Activated T-cell treated with anti-CD3 and anti-CD28 coated beads, Interleukin-2, amount 50 U/mL, for 4 hours (primary cell): Measurements from ENCODE around the gene LAMC1. TPM values are rescaled to one million over a fixed set of nuclear protein-coding genes. Genes with fewer than 3 reads are reported as not detected.
"Not testable (repeated sequence)": the region's sequence is repeated elsewhere in the genome, so short reads cannot be mapped to it uniquely, and the experiment has no call there.

ENCODE experiments used
- ATAC-seq, 2 donors: fragments of 200-7000 bp; cut with Tn5 transposase; one replicate each; pipeline ENCODE4 v1.10.0; 2021
- DNase-seq: peaks from one replicate; pipeline ENCODE4 v3.0.0-alpha.2; 2020
- H3K27me3 Mint-ChIP-seq: one replicate; pipeline ENCODE4 v1.8.0; 2021; ENCODE audit warnings: low read depth, mixed read lengths
- H3K36me3 Mint-ChIP-seq: one replicate; pipeline ENCODE4 v1.8.0; 2022; ENCODE audit warnings: mixed read lengths; ENCODE audit not compliant: insufficient read depth
- H3K4me1 Mint-ChIP-seq: one replicate; pipeline ENCODE4 v1.8.0; 2021; ENCODE audit warnings: low read depth, mixed read lengths
- H3K4me3 Mint-ChIP-seq: one replicate; pipeline ENCODE4 v1.8.0; 2021; ENCODE audit warnings: mild to moderate bottlenecking, moderate library complexity, mixed read lengths
- H3K9me3 Mint-ChIP-seq: one replicate; pipeline ENCODE4 v1.8.0; 2021; ENCODE audit warnings: mixed read lengths
- total RNA-seq, 3 donors: library from RNA; stranded (reverse); gene quantifications; one replicate each; pipeline ENCODE4 v1.2.1, GENCODE V29; 2021

LAMC1 gene
- total RNA-seq, 3 donors from 2014 or later: 0.61 to 1.0 (median 0.84) TPM

DNA sequence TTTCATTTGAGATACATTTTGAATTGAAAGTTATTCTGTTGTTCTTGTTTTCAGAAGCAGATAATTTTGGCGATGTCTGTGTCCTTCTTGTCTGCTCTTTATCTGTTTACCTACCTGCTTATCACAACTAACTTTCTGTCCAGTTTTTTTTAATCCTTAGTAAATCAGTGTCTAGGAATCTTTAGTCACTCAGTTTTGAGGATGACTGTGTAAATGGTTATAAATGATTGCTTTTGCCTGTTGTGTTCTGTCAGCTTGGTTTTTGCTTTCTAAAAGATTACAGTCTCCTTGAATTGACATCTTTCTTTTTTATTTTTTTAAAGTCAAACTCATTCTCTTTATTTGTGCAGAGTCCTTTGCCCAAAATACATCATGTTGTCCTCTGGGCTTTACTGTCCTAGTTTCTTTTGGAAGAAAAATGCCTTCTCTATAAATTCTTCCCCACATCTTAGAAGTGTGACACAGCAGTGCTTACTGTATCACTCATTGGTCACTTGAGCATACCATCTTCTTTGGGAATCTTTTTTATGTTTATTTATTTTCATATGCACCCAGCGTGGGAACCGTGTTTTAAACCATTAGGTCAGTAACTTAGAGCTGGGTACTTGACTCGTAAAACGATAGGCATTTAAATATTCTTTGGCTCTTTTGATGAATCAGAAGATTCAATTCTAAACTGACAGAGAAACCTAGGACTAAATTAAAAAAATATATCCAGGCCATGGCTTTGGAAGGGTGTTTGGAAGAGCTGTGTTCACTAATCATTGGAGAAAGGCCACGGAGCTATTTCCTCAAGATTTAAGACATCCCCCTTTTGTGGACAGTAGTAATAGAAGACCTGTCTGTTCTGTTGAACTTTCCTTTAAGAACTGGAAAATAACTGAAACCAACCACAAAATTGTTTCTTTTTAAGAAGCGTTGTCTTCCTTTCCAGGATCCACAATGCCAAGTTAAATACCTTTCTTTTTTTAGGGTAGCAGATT lies 20.9 kb downstream of the LAMC1 start:
- Mint-ChIP-seq H3K4me1 (no peaks in the 10 kb centered on the region), H3K27me3 (peaks cover 39% of the 10 kb centered on the region), H3K9me3 (no peaks in the 10 kb centered on the region), H3K4me3 (no peak overlapping the region), H3K36me3 (no peaks in the 10 kb centered on the region)
- ATAC-seq (no peak), DNase-seq (no peak)

DNA sequence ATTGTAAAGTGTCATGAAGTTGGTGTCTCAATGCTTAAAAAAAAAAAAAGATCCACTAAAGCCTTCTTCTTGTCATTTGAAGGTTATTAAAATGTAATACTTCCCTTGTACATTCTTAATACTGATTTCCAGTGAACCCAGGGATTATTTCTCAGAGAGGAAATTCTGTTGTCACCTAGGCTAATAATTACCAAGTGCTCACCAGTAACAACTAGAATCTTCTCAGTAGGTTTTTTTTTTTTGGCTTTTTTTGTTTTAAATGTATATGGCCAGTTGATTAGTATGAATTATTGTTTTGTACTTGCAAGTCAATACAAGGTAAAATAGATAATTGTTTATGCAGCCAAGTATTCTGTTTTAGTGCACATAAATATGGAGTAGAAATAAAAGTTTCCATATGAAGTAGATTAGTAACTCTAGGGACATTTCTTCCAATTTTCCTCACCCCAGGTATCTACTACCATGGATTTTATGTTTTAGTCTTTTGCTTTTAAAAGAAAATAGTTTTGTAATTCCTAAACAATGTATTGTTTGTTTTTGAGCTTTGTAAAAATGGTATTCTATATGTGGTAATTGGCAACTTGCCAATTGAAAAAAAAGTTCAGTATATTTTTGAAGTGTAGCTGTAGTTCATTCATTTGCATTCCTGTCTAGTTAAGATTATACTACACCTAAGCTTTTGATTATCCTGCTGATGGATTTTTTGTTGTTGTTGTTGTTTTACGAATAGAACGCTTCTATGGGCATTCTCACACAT lies 21.9 kb downstream of the LAMC1 start:
- Mint-ChIP-seq H3K27me3 (peaks cover 34% of the 10 kb centered on the region), H3K36me3 (no peaks in the 10 kb centered on the region), H3K4me1 (peaks cover 2% of the 10 kb centered on the region), H3K4me3 (no peak overlapping the region), H3K9me3 (no peaks in the 10 kb centered on the region)
- no peak for ATAC-seq
- DNase-seq: no peak

GRCh38 chr1:183048087-183049085 lies 25.2 kb downstream of the LAMC1 start:
- H3K4me3 Mint-ChIP-seq: no peak overlapping the region
- ATAC-seq (no peak), DNase-seq (no peak)
- peaks cover 27% of the 10 kb centered on the region for H3K27me3 Mint-ChIP-seq
- H3K4me1 Mint-ChIP-seq: peaks cover 2% of the 10 kb centered on the region
- H3K9me3 Mint-ChIP-seq: no peaks in the 10 kb centered on the region
- no peaks in the 10 kb centered on the region for H3K36me3 Mint-ChIP-seq

GRCh38 chr1:183051546-183051945 lies 28.3 kb downstream of the LAMC1 start:
- Mint-ChIP-seq H3K4me3 (no peak overlapping the region), H3K36me3 (no peaks in the 10 kb centered on the region), H3K27me3 (peaks cover 29% of the 10 kb centered on the region), H3K4me1 (peaks cover 2% of the 10 kb centered on the region), H3K9me3 (no peaks in the 10 kb centered on the region)
- ATAC-seq (no peak), DNase-seq (no peak)

GRCh38 chr1:183052861-183053260 lies 29.6 kb downstream of the LAMC1 start:
- no peak overlapping the region for H3K4me3 Mint-ChIP-seq
- peaks cover 2% of the 10 kb centered on the region for H3K4me1 Mint-ChIP-seq
- no peaks in the 10 kb centered on the region for H3K9me3 Mint-ChIP-seq
- no peak for ATAC-seq
- H3K36me3 Mint-ChIP-seq: no peaks in the 10 kb centered on the region
- DNase-seq: no peak
- H3K27me3 Mint-ChIP-seq: peaks cover 25% of the 10 kb centered on the region

GRCh38 chr1:183058851-183059502 lies 35.8 kb downstream of the LAMC1 start:
- DNase-seq (no peak), ATAC-seq (no peak)
- H3K4me3 Mint-ChIP-seq: no peak overlapping the region
- H3K9me3 Mint-ChIP-seq: no peaks in the 10 kb centered on the region
- H3K36me3 Mint-ChIP-seq: no peaks in the 10 kb centered on the region
- H3K27me3 Mint-ChIP-seq: peaks cover 3% of the 10 kb centered on the region
- no peaks in the 10 kb centered on the region for H3K4me1 Mint-ChIP-seq

GRCh38 chr1:183061194-183061593 lies 38.0 kb downstream of the LAMC1 start:
- ATAC-seq (no peak), DNase-seq (no peak)
- no peak overlapping the region for H3K4me3 Mint-ChIP-seq
- H3K36me3 Mint-ChIP-seq: no peaks in the 10 kb centered on the region
- H3K27me3 Mint-ChIP-seq: peaks cover 2% of the 10 kb centered on the region
- no peaks in the 10 kb centered on the region for H3K9me3 Mint-ChIP-seq
- no peaks in the 10 kb centered on the region for H3K4me1 Mint-ChIP-seq

DNA sequence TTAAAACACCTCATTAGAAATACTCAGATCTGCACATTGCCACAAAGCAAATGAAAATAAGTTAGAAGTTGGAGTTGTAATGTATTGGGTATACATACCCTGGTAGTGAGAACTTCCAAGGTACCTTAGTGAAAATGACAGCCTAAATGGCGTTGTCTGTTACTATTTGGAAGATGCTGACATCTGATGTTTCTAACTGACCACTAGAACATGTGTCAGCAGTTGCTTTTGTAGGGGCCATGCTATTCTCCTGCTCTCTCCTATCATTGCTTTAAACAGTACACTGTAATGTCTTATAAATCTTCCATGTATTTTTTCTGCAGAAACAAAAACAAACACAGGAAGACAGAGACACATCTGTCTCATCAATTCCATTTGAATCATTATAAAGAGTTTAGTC lies 40.1 kb downstream of the LAMC1 start:
- H3K4me1 Mint-ChIP-seq: no peaks in the 10 kb centered on the region
- ATAC-seq (no peak), DNase-seq (no peak)
- H3K9me3 Mint-ChIP-seq: no peaks in the 10 kb centered on the region
- H3K36me3 Mint-ChIP-seq: no peaks in the 10 kb centered on the region
- H3K27me3 Mint-ChIP-seq: peaks cover 2% of the 10 kb centered on the region
- no peak overlapping the region for H3K4me3 Mint-ChIP-seq

- Mint-ChIP-seq H3K27me3 (peaks cover 2% of the 10 kb centered on the region), H3K36me3 (no peaks in the 10 kb centered on the region), H3K4me3 (no peak overlapping the region), H3K9me3 (no peaks in the 10 kb centered on the region), H3K4me1 (no peaks in the 10 kb centered on the region)
- DNase-seq (no peak), ATAC-seq (no peak)
Observed at GRCh38 chr1:183065168-183065706, 42.0 kb downstream of the LAMC1 start.

DNA sequence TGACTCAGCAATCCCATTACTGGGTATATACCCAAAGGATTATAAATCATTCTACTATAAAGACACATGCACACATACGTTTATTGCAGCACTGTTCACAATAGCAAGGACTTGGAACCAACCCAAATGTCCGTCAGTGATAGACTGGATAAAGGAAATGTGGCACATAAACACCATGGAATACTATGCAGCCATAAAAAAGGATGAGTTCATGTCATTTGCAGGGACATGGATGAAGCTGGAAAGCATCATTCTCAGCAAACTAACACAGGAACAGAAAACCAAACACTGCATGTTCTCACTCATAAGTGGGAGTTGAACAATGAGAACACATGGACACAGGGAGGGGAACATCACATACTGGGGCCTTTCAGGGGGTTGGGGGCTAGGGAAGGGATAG lies 43.2 kb downstream of the LAMC1 start:
- not testable (repeated sequence) for H3K9me3 Mint-ChIP-seq, H3K4me3 Mint-ChIP-seq, H3K4me1 Mint-ChIP-seq, H3K27me3 Mint-ChIP-seq, H3K36me3 Mint-ChIP-seq, ATAC-seq, DNase-seq

DNA sequence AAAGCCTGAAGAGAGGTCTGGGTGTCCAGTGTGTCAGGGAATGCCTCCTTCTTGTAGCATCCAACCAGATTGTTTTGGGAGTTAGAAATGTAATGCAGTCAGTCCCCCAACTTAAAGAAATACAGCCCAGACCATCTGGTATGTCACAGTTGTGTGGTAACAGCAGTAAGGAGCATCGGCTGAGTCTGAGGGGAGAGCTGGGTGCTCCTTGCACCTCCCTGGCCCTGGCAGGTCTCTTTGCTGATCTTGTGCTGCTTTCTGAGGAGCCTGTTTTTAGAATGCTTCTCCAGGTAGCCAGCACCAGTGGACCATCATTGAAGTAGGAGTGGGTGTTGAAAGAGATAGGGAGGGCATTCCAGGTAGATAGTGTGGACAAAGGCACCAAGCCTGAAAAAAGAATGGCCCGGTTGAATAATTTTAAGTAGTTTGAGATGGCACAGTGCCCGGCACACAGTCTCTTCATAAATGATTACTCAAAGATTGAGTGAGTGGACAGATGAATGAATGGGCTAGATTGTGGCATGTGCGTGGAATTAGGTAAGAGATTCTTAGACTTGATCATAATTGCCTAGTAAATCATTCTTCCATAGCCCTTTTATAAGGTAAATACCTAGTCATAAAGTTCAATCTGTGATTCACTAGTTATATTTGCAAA lies 46.5 kb downstream of the LAMC1 start:
- Mint-ChIP-seq H3K36me3 (no peaks in the 10 kb centered on the region), H3K4me1 (peaks cover 5% of the 10 kb centered on the region), H3K9me3 (no peaks in the 10 kb centered on the region), H3K27me3 (no peaks in the 10 kb centered on the region), H3K4me3 (no peak overlapping the region)
- DNase-seq (no peak), ATAC-seq (no peak)

DNA sequence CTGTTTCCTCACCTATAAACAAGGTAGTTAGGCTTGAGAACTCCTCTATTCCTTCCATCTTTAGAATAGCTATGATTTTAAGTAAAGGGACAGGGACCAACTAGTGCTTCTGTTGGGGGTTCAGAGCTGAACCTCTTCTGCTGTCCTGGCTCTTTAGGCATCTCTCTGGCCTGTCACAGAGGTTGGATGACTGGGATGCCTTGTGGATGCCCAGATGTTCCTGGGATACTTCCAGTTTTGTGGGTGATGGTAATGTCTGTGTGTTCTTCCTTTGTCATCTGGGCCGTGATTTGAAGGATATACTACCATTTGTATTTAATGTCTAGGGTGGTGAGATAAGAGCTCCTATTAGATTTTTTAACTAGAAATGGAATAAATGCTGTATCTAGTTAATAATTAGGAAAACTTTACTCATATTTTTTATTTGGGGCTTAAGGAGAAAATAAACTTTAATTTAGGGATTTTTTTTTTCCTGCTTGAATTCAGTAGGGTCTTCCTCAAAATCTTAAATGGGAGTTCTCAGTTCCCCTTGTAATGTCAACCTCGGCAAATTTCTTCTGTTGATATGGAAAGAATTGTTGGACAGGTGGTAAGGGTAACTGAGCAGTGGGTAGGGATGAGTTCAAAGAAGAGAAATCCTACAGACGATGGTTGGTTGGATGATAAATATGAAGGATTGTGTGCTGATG lies 47.2 kb downstream of the LAMC1 start:
- no peak overlapping the region for H3K4me3 Mint-ChIP-seq
- ATAC-seq (no peak), DNase-seq (no peak)
- no peaks in the 10 kb centered on the region for H3K9me3 Mint-ChIP-seq
- H3K36me3 Mint-ChIP-seq: no peaks in the 10 kb centered on the region
- H3K4me1 Mint-ChIP-seq: peaks cover 5% of the 10 kb centered on the region
- no peaks in the 10 kb centered on the region for H3K27me3 Mint-ChIP-seq
